Measurements from ENCODE around the gene TBC1D19.
"Not testable (repeated sequence)": the region's sequence is repeated elsewhere in the genome, so short reads cannot be mapped to it uniquely, and the experiment has no call there.

Gene TBC1D19, protein sequence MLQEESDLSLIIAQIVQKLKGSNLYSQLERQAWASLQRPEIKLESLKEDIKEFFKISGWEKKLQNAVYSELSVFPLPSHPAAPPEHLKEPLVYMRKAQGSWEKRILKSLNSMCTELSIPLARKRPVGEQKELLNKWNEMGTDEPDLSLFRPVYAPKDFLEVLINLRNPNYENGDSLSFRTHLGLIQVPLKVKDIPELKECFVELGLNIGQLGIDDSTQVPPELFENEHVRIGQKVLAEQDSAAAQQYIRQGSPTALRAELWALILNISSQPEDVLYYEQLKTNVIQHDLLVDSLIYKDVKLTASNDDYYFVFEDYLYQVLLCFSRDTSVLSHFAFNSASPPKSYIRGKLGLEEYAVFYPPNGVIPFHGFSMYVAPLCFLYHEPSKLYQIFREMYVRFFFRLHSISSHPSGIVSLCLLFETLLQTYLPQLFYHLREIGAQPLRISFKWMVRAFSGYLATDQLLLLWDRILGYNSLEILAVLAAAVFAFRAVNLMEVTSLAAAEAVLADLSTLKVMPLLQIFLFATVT

DNA sequence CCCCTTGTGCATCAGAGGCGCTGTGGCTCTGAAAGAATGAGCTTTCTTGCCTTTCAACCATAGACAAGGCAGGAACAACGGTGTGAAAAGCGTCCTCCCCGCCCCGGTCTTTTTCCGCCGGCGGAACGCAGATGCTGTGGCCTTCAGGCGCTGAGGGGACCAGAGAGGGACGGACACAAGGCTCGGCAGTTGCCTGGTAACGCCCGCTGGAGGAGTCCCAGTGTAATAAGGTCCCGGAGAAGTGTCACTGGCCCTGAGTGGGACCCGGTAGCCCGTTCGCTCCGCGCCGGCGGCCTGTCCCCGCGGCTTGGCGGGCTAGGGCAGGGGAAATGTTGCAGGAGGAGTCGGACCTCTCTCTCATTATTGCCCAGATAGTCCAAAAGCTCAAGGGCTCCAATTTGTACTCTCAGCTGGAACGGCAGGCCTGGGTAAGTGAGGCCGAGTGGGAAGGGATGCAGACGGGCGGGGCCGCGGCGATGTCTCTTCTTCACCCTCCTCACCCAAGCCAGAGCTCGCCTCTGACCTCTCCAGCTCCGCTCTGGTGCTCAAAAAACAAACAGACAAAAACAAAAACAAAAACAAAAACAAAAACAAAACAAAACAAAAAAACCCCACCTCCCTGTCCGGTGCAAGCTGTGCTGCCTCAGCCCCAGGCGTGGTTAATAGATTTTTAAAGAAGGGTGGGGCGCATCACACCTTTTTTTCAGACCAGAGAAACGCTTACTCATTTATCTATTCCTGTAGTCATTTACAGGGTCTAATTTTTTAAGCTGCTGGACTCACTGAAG lies at the start of gene TBC1D19:
TBC1D19 (plus strand) TSS at position 220 of the 788 bp plus-strand sequence; CDS start at position 330, 110 bp downstream.
- peak; percentile 93 for DNase-seq (ENCODE audit: low spot score)

GRCh38 chr4:26542991-26543390 lies 40.9 kb upstream of the TBC1D19 start:
- no peak for DNase-seq (ENCODE audit: low spot score)

GRCh38 chr4:26544421-26544820 lies 39.5 kb upstream of the TBC1D19 start:
- DNase-seq (ENCODE audit: low spot score) = no peak

DNA sequence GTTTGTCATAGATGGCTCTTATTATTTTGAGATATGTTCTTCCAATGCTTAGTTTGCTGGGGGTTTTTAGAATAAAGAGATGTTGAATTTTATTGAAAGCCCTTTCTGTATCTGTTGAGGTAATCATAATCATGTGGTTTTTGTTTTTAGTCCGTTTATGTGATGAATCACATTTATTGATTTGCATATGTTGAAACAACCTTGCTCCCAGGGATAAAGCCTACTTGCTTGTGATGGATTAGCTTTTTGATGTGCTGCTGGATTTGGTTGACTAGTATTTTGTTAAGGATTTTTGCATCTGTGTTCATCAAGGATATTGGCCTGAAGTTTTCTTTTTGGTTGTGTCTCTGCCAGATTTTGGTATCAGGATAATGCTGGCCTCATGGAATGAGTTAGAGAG lies 35.5 kb upstream of the TBC1D19 start:
- not testable (repeated sequence) for DNase-seq (ENCODE audit: low spot score)

- peak; percentile 68 for DNase-seq (ENCODE audit: low spot score)
Observed at GRCh38 chr4:26557164-26557563, 26.7 kb upstream of the TBC1D19 start.

DNA sequence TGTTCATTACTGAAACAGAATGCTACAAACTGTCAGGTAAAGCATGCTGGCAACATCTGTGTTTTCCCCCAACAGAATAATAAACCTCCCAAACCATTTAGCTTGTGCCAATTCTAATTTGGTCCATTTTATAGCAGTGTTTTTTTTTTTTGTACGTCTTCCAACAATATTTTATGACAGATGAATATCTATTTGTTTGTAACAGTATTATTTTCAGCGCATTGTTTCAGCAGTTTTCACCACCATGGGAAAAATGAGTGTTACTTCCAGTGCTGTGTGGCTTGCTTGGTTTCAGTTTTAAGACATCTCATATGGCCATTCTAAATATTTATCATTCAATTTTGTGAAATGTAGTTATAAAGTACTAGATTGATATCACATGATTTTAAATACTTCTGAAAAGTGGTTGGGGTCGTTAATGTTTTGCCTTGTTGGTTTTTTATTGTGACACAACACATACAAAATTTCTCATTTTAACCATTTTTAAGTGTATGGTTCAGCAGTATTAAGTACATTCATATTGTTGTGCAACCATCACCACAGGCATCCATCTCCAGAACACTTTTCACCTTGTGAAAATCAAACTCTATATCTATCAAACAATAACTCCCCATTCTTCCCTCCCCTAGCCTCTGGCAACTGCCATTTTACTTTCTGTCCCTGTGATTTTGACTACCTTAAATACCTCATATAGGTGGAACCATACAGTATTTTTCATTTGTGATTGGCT lies 25.6 kb upstream of the TBC1D19 start:
- DNase-seq (ENCODE audit: low spot score) = no peak

DNA sequence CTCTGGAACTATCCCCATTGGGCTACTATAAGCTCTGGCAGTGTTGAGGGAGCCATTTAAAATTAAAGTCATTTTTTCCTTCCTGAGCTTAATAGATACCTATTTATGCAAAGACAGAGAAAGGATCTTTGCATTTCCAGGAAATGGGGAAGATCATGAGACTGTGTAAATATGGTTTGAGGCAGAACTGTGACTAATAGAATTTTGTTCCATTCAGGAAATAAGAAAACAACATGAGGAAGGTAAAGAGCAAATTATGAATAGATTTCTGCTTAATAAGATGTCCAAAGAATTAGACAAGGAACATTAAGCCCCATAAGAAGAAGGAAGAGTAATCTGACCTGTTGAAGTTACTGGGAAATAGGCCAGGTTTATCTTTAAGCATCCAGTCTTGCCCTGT lies 17.8 kb upstream of the TBC1D19 start:
- DNase-seq (ENCODE audit: low spot score) = no peak

- DNase-seq (ENCODE audit: low spot score) = no peak
Observed at GRCh38 chr4:26568446-26568994, 15.4 kb upstream of the TBC1D19 start.

DNA sequence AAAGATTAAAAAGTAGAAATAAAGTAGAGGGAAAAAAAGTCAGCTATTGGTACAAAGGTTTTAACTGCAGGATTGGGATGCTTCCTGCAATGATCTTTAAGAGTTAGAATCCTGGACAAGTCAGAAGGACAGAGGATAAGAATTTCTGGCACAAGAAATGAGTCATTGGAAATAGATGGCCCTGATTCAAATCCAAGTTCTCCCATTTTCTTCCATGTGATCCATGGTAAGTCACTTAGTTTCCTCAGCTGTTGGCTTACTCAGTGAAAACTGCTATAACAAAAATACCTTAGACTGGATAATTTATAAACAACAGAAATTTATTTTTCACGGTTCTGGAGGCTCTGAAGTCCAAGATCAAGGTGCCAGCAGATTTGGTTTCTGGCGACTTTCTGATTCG lies 13.3 kb upstream of the TBC1D19 start:
- DNase-seq (ENCODE audit: low spot score) = no peak

- no peak for DNase-seq (ENCODE audit: low spot score)
Observed at GRCh38 chr4:26573389-26573794, 10.5 kb upstream of the TBC1D19 start.

DNA sequence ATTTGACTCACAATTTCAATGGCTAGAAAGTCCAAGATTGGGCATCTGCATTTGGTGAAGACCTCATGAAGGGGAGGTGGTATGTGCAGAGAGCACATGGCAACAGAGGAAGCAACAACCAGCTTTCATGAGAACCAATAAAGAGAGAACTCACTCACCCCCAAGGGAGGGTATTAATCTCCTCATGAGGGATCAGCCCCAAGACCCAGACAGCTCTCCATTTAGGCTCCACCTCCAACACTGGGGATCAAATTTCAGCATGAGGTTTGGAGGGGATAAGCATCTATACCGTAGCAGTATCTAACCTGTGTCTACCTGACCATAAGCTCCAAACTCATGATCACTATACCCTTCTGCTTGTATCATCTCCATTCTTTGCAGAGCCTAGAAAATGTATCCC lies 9.3 kb upstream of the TBC1D19 start:
- no peak for DNase-seq (ENCODE audit: low spot score)

GRCh38 chr4:26576231-26576739 lies 7.6 kb upstream of the TBC1D19 start:
- DNase-seq (ENCODE audit: low spot score) = no peak

DNA sequence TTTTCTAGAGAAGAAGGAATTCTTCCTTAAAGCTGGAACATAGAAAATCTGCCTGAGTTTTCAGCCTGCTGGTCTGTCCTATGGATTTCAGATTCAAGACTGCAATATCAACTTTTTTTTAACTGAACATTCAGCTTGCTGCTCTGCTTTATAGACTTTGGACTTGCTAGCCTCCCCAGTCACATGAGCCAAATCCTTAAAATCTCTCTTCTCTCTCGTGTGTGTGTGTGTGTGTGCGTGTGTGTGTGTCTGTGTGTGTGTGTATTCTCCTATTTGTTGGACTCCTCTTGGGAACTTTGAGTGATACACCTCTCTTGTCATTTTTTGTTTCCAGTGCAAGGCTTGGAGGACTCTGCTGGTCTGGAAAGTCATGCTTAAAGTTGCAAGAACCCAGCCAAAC lies 6.8 kb upstream of the TBC1D19 start:
- DNase-seq (ENCODE audit: low spot score) = no peak

- no peak for DNase-seq (ENCODE audit: low spot score)
Observed at GRCh38 chr4:26579169-26579568, 4.7 kb upstream of the TBC1D19 start.

DNA sequence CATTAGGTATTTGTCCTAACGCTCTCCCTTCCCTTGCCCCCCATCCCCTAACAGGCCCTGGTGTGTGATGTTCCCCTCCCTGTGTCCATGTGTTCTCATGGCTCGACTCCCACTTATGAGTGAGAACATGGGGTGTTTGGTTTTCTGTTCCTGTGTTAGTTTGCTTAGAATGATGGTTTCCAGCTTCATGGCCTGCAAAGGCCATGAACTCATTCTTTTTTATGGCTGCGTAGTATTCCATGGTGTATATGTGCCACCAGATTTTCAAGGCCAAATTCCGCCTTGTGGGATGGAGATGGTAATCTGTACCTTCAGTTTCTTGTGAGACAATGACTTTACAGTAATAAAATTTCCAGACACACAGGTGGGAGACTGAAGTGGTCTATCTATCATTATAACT lies 2.5 kb upstream of the TBC1D19 start:
- DNase-seq (ENCODE audit: low spot score) = not testable (repeated sequence)

DNA sequence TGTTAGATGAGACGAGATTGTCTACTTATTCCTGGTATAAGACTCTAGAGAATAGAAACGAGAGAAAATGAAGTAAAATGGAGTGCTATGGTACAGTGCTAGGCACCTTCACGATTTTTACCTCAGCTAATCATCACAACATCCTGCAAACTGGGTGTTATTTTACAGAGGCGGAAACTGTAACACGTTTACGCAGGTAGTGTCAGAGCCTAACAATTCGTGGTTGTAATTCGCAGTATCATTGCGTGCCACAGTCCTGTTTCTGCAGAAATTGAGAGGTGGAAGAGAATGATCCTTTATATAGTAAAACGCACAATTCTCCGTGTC lies 383 bp upstream of the TBC1D19 start:
- DNase-seq (ENCODE audit: low spot score) = no peak

GRCh38 chr4:26584725-26585124 lies 841 bp downstream of the TBC1D19 start:
- no peak for DNase-seq (ENCODE audit: low spot score)

- DNase-seq (ENCODE audit: low spot score) = no peak
Observed at GRCh38 chr4:26589705-26590104, 5.8 kb downstream of the TBC1D19 start.

DNA sequence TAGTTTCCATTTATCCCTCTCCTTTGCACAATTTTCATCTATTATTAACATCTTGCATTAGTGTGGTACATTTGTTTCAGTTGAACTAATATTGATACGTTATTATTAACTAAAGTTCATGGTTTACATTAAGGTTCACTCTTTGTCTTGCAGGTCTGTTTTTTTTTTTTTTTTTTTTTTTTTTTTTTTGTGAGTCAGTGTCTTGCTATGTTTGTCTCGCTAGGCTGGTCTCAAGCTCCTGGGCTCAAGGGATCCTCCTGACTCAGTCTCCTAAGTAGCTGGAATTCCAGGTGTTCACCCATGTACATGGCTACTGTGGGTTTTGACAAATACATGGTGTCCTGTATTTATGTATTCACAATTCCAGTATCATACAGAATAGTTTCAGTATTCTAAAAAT lies 6.8 kb downstream of the TBC1D19 start:
- DNase-seq (ENCODE audit: low spot score) = no peak

GRCh38 chr4:26593557-26593956 lies 9.7 kb downstream of the TBC1D19 start:
- not testable (repeated sequence) for DNase-seq (ENCODE audit: low spot score)

DNA sequence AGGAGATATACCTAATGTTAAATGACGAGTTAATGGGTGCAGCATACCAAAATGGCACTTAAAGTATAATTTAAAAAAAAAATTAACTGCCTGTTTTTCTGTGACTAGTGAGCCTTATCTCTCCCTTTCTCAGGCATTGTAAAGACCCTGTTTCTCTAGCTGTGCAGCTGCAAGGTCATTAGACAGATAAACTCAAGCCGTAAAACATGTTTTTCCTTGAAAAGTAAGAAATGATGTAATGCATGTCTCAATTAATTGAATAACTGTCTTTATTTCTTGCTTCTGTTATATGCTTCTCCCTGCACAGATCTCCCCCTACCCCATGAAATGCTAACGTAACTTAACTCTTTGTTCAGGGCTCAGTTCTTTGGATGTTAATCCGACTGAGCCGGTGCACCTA lies 10.5 kb downstream of the TBC1D19 start:
- DNase-seq (ENCODE audit: low spot score) = no peak

GRCh38 chr4:26594778-26595177 lies 10.9 kb downstream of the TBC1D19 start:
- DNase-seq (ENCODE audit: low spot score) = no peak

All from left forelimb (tissue), 1 donor.